HepG2 (cell line): ENCODE results near the gene ZNF33B. TPM values are rescaled to one million over a fixed set of nuclear protein-coding genes. Genes with fewer than 3 reads are reported as not detected.
A peak's percentile ranks its signal among the peaks of the same experiment; 100 is the strongest.

Experiments used
- ASH2L ChIP-seq: fragments of 300-600, 200-600 bp; sonication (generic); IDR thresholded peaks from 2 replicates; pipeline ENCODE4 v1.7.0; 2017; ENCODE audit warnings: low read depth, mild to moderate bottlenecking, moderate library complexity, mixed read lengths, low read length; ENCODE audit not compliant: insufficient read length
- MBNL3 ChIP-seq: fragments of 250-450 bp; sonication (Bioruptor Pico); conservative IDR thresholded peaks from 2 replicates; pipeline ENCODE4 v1.8.0; 2022; ENCODE audit warnings: mild to moderate bottlenecking, inconsistent platforms
- MLXIP ChIP-seq: sonication (generic); formaldehyde crosslinking; IDR thresholded peaks from 2 replicates; pipeline ENCODE4 v1.9.0; 2021; ENCODE audit warnings: missing genetic modification reagents, borderline replicate concordance
- RELA ChIP-seq: sonication (generic); formaldehyde crosslinking; IDR thresholded peaks from 2 replicates; pipeline ENCODE4 v1.4.0; 2020; ENCODE audit warnings: missing genetic modification reagents
- ZNF263 ChIP-seq: sonication (generic); formaldehyde crosslinking; IDR thresholded peaks from 2 replicates; pipeline ENCODE4 v1.4.0; 2020; ENCODE audit warnings: missing genetic modification reagents
- ZNF644 ChIP-seq: IDR thresholded peaks from 2 replicates; pipeline ENCODE4 v1.6.1; 2016; ENCODE audit warnings: low read depth
- ZNF766 ChIP-seq: sonication (generic); formaldehyde crosslinking; IDR thresholded peaks from 2 replicates; pipeline ENCODE4 v1.5.0; 2020; ENCODE audit warnings: missing genetic modification reagents, borderline replicate concordance
- polyA plus RNA-seq, 8 experiments: library from polyadenylated mRNA; depleted of rRNA in 3 of 8; stranded (reverse) in 7 of 8; unstranded in 1 of 8; fragments of >200 nt; fragmentation: Illumina TruSeq in 4 of 8; extraction: Trizol in 4 of 8; gene quantifications; 2 replicates each; pipeline versions ENCODE4 v1.2.1 to v1.2.3, GENCODE V29; 2011 to 2016; ENCODE audit warnings: low read depth in 4 of 8, missing spikeins in 1 of 8, mixed read lengths in 1 of 8; ENCODE audit not compliant: insufficient read depth in 1 of 8
- total RNA-seq, 5 experiments: library from RNA; depleted of rRNA; stranded (reverse); fragments of >200 nt; fragmentation: Illumina TruSeq; extraction: Trizol; gene quantifications; 2 replicates each; pipeline ENCODE4 v1.2.3, GENCODE V29; 2016; ENCODE audit warnings: low read depth in 1 of 5
- TF ChIP-seq, protein P1 (sequence below): sonication (generic); formaldehyde crosslinking; IDR thresholded peaks from 2 replicates; pipeline ENCODE4 v1.5.0; 2020; ENCODE audit warnings: mild to moderate bottlenecking, missing genetic modification reagents, borderline replicate concordance
- TF ChIP-seq, protein P2 (sequence below): sonication (generic); formaldehyde crosslinking; IDR thresholded peaks from 2 replicates; pipeline ENCODE4 v1.5.0; 2020; ENCODE audit warnings: mild to moderate bottlenecking, missing genetic modification reagents
- TF ChIP-seq, protein P3 (sequence below): sonication (generic); formaldehyde crosslinking; IDR thresholded peaks from 2 replicates; pipeline ENCODE4 v1.9.0; 2021; ENCODE audit warnings: missing genetic modification reagents, mild to moderate bottlenecking, borderline replicate concordance

ZNF33B gene
- total and polyA plus RNA-seq, 2 of the 13 experiments (the other 11 are each of a cell fraction or from before 2014, with no cell fraction given): 18.4 to 23.5 TPM

- TF ChIP-seq MBNL3 (CRISPR knock-in tag) (no peak), ZNF263 (CRISPR knock-in tag) (0 out of 2 replicates have a peak, but pooled peaks have one; percentile 24), ZNF644 (CRISPR knock-in tag) (no peak), ASH2L (peak; percentile 67), MLXIP (no peak), ZNF766 (CRISPR knock-in tag) (peak; percentile 40; the same call in 1 of the 2 replicates), RELA (no peak)
- TF ChIP-seq, protein P1, sequence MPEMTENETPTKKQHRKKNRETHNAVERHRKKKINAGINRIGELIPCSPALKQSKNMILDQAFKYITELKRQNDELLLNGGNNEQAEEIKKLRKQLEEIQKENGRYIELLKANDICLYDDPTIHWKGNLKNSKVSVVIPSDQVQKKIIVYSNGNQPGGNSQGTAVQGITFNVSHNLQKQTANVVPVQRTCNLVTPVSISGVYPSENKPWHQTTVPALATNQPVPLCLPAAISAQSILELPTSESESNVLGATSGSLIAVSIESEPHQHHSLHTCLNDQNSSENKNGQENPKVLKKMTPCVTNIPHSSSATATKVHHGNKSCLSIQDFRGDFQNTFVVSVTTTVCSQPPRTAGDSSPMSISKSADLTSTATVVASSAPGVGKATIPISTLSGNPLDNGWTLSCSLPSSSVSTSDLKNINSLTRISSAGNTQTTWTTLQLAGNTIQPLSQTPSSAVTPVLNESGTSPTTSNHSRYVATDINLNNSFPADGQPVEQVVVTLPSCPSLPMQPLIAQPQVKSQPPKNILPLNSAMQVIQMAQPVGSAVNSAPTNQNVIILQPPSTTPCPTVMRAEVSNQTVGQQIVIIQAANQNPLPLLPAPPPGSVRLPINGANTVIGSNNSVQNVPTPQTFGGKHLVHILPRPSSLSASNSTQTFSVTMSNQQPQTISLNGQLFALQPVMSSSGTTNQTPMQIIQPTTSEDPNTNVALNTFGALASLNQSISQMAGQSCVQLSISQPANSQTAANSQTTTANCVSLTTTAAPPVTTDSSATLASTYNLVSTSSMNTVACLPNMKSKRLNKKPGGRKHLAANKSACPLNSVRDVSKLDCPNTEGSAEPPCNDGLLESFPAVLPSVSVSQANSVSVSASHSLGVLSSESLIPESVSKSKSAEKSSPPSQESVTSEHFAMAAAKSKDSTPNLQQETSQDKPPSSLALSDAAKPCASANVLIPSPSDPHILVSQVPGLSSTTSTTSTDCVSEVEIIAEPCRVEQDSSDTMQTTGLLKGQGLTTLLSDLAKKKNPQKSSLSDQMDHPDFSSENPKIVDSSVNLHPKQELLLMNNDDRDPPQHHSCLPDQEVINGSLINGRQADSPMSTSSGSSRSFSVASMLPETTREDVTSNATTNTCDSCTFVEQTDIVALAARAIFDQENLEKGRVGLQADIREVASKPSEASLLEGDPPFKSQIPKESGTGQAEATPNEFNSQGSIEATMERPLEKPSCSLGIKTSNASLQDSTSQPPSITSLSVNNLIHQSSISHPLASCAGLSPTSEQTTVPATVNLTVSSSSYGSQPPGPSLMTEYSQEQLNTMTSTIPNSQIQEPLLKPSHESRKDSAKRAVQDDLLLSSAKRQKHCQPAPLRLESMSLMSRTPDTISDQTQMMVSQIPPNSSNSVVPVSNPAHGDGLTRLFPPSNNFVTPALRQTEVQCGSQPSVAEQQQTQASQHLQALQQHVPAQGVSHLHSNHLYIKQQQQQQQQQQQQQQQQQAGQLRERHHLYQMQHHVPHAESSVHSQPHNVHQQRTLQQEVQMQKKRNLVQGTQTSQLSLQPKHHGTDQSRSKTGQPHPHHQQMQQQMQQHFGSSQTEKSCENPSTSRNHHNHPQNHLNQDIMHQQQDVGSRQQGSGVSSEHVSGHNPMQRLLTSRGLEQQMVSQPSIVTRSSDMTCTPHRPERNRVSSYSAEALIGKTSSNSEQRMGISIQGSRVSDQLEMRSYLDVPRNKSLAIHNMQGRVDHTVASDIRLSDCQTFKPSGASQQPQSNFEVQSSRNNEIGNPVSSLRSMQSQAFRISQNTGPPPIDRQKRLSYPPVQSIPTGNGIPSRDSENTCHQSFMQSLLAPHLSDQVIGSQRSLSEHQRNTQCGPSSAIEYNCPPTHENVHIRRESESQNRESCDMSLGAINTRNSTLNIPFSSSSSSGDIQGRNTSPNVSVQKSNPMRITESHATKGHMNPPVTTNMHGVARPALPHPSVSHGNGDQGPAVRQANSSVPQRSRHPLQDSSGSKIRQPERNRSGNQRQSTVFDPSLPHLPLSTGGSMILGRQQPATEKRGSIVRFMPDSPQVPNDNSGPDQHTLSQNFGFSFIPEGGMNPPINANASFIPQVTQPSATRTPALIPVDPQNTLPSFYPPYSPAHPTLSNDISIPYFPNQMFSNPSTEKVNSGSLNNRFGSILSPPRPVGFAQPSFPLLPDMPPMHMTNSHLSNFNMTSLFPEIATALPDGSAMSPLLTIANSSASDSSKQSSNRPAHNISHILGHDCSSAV (CRISPR knock-in tag): no peak
- TF ChIP-seq, protein P2, sequence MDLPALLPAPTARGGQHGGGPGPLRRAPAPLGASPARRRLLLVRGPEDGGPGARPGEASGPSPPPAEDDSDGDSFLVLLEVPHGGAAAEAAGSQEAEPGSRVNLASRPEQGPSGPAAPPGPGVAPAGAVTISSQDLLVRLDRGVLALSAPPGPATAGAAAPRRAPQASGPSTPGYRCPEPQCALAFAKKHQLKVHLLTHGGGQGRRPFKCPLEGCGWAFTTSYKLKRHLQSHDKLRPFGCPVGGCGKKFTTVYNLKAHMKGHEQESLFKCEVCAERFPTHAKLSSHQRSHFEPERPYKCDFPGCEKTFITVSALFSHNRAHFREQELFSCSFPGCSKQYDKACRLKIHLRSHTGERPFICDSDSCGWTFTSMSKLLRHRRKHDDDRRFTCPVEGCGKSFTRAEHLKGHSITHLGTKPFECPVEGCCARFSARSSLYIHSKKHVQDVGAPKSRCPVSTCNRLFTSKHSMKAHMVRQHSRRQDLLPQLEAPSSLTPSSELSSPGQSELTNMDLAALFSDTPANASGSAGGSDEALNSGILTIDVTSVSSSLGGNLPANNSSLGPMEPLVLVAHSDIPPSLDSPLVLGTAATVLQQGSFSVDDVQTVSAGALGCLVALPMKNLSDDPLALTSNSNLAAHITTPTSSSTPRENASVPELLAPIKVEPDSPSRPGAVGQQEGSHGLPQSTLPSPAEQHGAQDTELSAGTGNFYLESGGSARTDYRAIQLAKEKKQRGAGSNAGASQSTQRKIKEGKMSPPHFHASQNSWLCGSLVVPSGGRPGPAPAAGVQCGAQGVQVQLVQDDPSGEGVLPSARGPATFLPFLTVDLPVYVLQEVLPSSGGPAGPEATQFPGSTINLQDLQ (CRISPR knock-in tag): no peak
- TF ChIP-seq, protein P3, sequence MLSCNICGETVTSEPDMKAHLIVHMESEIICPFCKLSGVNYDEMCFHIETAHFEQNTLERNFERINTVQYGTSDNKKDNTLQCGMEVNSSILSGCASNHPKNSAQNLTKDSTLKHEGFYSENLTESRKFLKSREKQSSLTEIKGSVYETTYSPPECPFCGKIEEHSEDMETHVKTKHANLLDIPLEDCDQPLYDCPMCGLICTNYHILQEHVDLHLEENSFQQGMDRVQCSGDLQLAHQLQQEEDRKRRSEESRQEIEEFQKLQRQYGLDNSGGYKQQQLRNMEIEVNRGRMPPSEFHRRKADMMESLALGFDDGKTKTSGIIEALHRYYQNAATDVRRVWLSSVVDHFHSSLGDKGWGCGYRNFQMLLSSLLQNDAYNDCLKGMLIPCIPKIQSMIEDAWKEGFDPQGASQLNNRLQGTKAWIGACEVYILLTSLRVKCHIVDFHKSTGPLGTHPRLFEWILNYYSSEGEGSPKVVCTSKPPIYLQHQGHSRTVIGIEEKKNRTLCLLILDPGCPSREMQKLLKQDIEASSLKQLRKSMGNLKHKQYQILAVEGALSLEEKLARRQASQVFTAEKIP (CRISPR knock-in tag): no peak
Observed at GRCh38 chr10:42552188-42553063, 85.9 kb downstream of the ZNF33B start (continued).
